ENCODE data around the gene OR1K1.
A peak's percentile ranks its signal among the peaks of the same experiment; 100 is the strongest.
"Not testable (repeated sequence)": the region's sequence is repeated elsewhere in the genome, so short reads cannot be mapped to it uniquely, and the experiment has no call there.

Gene OR1K1, protein sequence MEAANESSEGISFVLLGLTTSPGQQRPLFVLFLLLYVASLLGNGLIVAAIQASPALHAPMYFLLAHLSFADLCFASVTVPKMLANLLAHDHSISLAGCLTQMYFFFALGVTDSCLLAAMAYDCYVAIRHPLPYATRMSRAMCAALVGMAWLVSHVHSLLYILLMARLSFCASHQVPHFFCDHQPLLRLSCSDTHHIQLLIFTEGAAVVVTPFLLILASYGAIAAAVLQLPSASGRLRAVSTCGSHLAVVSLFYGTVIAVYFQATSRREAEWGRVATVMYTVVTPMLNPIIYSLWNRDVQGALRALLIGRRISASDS

DNA sequence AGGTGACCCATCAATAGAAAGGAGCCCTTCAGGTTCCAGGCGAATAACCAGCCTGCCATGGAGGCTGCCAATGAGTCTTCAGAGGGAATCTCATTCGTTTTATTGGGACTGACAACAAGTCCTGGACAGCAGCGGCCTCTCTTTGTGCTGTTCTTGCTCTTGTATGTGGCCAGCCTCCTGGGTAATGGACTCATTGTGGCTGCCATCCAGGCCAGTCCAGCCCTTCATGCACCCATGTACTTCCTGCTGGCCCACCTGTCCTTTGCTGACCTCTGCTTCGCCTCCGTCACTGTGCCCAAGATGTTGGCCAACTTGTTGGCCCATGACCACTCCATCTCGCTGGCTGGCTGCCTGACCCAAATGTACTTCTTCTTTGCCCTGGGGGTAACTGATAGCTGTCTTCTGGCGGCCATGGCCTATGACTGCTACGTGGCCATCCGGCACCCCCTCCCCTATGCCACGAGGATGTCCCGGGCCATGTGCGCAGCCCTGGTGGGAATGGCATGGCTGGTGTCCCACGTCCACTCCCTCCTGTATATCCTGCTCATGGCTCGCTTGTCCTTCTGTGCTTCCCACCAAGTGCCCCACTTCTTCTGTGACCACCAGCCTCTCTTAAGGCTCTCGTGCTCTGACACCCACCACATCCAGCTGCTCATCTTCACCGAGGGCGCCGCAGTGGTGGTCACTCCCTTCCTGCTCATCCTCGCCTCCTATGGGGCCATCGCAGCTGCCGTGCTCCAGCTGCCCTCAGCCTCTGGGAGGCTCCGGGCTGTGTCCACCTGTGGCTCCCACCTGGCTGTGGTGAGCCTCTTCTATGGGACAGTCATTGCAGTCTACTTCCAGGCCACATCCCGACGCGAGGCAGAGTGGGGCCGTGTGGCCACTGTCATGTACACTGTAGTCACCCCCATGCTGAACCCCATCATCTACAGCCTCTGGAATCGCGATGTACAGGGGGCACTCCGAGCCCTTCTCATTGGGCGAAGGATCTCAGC, at the start of gene OR1K1:
Gene OR1K1, plus strand, starts transcription at position 58 of the 995 bp plus-strand sequence. Its CDS starts 0 bp downstream, at position 58.
- no peak for DNase-seq (ENCODE audit: low read depth)

DNA sequence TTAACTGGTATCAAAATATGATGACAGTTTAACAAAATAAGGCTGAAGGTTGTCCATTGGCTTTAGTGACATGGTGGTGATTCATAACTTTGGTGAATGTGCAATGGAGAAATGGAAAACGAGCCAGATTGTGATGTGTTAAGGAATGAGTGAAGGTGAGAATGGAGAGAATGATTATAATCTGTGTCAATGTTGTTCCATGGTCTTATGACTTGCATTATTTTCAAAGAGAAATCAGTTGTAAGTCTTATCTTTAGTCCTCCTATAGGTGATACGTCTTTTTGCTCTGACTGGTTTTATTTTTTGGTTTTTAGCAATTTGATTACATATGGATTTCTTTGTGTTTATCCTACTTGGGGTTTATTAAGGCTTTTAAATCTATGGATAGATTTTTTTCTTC, 45.1 kb upstream of the OR1K1 start:
- DNase-seq (ENCODE audit: low read depth) = no peak

DNA sequence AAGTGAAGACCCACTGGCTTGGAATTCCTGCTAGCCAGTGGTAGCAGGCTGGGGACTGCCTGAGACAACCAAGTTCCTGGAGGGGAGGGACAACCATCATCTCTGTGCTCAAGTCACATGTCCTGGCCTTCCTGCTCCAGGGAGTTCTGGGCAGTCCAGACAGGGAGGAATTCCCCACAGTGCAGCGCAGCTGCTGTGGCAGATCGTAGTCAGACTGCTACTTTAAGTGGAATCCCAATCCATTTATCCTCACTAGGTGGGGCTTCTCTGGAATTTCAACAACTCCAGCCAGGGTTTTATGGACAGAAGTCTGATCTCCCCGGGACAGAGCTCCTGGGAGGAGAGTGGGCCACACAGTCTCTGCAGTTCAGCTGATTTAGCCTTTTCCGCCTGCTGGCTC, 32.1 kb upstream of the OR1K1 start:
- DNase-seq (ENCODE audit: low read depth) = no peak

DNA sequence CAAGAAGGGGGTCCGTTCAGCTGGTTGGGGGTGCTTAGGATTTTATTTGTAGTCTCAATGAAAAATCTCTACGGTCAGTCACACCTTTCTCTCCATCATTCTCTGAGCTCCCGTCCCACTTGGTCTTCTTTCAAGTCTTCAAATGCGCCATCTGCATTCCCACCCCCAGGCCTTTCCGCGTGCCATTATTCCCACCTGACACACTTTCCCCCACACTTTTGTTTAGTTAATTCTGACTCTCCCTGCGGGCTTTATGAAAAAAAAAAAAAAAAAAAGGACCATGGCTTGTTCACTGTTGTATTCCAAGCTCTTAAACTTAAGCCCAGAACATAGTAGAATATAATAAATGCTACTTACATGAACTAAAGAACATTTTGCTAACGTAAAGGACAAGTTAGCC, 22.9 kb upstream of the OR1K1 start:
- no peak for DNase-seq (ENCODE audit: low read depth)

DNA sequence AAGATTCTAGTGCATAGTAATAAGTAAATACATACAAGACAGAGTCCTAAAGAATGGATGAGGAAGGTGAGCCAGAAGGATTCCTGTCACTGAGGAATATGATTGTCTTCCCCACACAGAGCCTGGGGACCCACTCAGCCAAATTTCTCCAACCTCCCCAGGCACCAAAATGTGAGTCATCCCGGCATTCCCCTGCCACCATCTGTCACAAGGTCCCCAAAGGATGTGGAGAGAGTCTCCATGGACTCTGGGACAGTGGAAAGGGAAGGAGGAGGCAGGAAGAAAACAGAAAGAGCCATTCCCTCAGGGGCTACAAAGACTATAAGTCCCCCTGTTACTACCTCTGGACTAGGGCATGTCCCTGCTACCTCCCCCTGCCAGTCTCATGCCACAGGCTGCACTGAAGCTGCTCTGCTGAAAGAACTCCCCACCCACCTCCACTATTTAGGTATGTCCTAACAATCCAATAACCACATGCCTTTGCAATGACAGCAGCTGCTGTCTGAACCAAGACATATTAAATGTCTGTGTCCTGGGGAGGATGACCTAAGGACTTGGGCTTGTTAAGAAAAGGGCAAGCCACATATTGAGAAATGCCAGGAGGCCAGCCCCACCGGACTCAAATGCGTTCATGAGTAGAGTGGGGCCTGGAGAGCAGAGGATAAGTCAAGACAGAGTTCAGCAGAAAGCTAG, 21.8 kb upstream of the OR1K1 start:
- DNase-seq (ENCODE audit: low read depth) = no peak

DNA sequence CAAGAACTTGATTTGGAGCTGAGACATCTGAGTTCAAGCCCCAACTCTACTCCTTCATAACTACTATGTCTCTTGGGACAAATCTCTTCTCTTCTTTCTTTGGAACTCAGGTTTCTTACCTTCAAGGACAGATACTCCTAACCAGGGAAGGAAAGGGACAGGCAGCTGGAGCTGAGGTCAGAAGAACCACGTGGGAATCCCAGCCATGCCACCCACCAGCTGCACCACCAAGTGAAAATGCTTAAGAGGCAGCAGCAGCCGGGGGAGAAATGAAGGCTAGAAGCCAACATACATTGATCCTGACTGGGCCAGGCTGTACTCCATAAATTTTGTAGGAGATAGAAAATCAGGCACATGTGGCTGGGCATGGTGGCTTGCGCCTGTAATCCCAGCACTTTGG, 20.7 kb upstream of the OR1K1 start:
- no peak for DNase-seq (ENCODE audit: low read depth)

DNA sequence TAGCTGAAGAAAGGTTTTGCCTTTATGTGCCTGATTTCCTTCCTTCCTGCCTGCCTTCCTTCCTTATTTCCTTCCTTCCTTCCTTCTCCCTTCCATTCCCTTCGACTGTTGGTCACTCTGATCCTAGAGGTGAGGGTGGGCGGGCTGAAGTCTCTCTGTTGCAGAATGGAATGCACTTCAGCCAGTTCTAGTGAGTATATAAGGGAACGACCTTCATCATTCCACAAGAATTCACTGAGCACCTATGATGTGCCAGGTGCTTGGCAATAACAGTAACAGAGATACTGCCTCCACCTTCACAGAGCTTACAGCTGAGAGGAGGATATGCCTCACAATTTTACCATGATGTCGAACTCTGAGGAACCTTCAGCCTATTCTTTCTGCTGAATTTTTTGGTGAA, 19.9 kb upstream of the OR1K1 start:
- DNase-seq (ENCODE audit: low read depth) = no peak

DNA sequence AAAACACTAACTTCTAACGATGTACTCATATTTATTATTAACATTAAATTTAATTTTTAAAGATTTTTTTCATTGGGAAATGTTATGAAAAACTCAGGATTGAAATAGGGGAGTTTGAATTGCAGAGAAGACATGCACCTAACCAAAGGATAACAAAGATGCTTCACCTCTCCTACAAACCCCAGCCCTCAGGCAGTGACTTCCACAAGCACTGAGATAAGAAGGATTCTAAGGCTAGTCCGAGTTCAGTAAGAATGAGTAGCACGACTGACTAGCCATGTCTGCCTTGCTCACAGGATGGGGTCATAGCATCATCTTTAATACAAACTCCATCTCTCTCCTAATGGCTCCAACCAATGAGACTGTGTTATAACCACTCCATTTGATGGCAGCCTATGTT, 18.3 kb upstream of the OR1K1 start:
- no peak for DNase-seq (ENCODE audit: low read depth)

DNA sequence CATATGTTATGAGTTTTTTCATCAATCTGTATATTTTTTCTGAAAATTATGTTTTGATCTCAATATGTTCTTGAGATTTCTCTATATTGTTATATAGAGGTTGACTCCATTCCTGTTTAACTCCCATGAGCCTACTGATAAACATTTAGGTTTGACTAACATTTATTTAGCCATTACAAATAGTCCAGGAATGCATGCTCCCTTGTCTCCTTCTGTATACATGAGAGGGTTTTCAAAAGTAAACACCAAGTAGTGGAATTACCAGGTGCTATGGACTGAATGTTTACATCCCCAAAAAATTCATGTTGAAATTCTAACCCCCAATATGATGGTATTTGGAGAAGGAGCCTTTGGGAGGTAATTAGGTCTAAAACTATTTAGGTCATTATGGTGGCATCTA, 14.7 kb upstream of the OR1K1 start:
- DNase-seq (ENCODE audit: low read depth) = no peak

DNA sequence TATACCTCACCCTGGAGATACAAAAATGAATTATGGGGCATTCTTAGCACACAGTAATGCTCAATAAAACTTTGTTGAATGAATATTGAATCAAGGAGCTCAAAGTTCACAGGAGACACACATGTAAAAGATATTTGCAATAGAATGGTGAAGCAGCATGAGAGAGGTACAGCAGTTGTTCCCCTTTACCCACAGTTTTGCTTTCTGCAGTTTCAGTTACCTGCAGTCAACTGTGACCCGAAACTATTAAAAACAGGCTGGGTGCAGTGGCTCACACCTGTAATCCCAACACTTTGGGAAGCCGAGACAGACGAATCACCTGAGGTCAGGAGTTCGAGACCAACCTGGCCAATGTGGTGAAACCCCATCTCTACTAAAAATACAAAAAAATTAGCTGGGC, 13.6 kb upstream of the OR1K1 start:
- DNase-seq (ENCODE audit: low read depth) = no peak

DNA sequence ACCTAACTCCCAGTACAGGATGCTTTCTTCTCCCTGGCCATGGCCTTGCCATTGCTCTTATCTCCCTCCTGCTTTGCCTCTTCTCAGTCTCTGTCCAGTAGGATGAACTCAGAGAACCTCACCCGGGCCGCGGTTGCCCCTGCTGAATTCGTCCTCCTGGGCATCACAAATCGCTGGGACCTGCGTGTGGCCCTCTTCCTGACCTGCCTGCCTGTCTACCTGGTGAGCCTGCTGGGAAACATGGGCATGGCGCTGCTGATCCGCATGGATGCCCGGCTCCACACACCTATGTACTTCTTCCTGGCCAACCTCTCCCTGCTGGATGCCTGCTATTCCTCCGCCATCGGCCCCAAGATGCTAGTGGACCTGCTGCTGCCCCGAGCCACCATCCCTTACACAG, 11.1 kb upstream of the OR1K1 start, which contains the start of gene OR5C1:
Gene OR5C1, plus strand, starts transcription at position 103 of the 400 bp plus-strand sequence. Its CDS starts 0 bp downstream, at position 103.
- no peak for DNase-seq (ENCODE audit: low read depth)

DNA sequence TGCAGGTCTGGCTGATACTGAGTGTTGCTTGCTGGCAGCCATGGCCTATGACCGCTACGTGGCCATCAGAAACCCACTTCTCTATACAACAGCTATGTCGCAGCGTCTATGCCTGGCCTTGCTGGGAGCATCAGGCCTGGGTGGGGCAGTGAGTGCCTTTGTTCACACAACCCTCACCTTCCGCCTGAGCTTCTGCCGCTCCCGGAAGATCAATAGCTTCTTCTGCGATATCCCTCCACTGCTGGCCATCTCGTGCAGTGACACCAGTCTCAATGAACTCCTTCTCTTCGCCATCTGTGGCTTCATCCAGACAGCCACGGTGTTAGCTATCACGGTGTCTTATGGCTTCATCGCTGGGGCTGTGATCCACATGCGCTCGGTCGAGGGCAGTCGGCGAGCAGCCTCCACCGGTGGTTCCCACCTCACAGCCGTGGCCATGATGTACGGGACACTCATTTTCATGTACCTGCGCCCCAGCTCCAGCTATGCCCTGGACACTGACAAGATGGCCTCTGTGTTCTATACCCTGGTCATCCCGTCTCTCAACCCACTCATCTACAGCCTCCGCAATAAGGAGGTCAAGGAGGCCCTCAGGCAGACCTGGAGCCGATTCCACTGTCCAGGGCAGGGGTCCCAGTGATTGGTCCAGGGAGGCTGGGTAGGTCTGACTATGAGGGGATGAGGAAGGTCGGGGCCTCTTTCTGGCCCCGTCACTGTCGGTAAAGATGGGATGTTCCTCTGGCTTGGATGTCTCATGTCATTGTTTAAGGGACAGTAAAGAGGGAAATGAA, 10.5 kb upstream of the OR1K1 start:
- DNase-seq (ENCODE audit: low read depth) = no peak

DNA sequence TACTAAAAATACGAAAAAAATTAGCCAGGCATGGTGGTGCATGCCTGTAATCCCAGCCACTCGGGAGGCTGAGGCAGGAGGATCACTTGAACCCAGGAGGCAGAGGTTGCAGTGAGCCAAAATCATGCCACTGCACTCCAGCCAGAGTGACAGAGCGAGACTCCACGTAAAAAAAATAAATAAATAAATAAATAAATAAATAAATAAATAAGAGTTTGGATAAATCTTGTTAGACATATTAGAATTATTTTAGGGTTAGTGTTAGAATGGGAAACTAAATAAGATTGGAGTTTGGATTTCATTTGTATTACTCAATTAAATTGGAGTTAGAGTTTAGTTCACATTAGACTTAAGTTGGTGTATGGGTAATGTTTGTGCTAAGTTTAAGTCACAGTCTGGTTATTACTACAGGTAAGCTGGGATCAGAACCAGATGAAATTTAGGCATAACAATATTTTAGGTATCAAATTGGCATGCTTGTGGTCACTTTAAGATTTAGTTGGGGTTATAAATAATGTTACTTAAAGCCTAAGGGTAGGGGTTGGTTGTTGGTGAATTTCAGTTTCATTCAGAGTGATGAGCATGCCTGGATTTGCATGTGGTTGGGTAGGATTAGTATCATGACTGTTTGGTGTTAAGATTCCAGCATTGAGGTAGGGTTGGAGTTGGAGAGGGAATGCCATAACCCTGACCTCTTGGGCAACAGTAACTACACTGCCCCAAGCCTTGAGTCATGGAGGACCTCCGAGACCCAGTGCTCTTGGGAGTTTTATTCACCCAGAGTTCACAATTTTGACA, 7.9 kb upstream of the OR1K1 start:
- DNase-seq (ENCODE audit: low read depth) = no peak

DNA sequence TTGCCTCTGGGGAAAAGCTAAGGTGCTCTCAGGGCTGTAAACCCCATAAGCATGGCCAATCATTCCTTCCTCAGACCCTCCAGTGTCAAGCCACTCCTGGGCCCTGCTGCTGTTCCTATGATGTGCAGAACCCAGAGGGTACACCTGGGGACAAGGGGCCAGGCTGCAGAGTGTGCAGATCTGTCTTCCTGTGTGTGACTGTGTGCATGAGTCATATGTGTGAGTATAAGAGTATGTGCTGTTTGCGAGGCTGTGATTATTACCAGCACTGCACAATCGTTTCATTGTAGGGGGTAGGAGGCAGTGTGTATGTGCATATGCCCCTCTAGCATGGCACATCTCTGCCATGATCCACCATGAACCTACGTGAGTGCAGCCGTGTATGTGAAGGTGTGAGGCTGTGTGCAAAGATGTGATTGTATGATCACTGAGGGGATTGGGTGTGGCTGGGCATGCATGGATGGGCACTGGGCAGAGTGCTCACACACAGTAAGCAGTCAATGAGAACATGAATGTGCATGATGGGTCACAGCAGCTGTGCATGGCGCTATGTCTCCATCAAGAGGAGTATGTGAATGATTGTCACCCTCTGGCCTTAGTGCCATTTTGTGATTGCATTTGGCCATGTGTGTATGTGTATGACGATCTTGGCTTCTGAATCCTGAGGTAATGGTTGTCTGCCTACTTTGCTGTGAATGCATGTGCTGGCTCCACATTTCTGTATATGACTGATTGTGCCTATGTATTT, 2.4 kb upstream of the OR1K1 start:
- no peak for DNase-seq (ENCODE audit: low read depth)

DNA sequence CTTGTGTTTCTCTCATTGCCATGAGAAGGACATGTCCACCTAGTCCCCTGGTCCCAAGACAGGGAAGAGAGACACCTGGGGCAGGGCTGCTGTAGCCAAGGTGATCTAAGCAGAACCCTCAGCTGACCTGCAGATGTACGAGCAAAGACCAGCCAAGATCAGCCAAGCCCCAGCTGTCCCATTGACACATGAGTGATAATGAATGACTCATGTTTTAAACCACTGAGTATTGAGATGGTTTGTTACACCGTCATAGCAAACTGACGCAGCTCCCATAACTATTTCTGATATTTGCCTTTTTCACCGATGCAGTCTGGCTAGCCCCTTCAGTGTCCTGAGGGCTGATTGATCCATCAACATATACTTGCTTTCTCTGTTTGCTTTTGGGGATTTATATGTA, 6.7 kb downstream of the OR1K1 start:
- no peak for DNase-seq (ENCODE audit: low read depth)

DNA sequence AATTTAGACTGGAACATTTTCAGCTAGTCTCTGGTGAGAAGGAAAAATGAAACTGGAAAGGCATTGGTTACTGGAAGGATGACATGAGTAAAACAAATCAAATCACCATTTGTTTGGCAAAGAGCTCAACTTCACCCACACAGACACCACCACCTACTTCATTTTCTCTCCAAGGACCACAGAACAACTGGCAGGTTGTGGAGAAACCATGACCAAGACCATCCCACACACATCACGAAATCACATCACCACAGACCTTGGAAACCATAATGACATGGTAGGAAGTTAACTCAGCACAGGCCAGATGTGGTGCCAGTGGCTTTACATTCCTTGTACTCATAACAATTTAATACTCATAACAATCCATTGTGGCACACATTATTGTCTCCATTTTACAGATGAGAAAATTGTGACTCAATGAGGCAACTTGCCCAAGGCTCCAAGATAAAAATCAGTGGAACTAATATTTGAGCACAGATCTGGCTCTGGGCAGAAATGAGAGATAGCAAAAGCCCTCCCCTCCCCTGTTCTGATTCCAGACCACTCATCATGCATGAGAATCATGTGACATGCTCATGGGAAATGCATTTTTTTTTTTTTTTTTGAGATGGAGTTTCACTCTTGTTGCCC, 7.5 kb downstream of the OR1K1 start:
- DNase-seq (ENCODE audit: low read depth) = no peak

DNA sequence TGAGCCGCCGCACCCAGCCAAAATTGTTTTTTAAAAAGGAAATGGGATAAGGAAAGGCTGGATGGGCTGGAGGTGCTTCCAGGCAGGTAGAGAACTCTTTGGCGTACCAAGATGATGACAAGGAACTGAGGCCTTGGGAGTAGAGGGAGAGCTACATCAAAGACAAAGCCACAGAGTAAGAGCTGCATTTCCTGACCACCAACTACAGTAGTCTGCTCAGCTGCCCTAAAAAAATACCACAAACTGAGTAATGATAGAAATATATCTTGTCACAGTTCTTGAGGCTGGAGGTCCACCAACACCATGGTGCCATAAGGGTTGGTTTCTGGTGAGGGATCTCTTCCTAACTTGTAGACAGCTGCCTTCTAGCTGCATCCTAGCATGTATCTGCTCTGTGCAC, 8.2 kb downstream of the OR1K1 start:
- DNase-seq (ENCODE audit: low read depth) = no peak

DNA sequence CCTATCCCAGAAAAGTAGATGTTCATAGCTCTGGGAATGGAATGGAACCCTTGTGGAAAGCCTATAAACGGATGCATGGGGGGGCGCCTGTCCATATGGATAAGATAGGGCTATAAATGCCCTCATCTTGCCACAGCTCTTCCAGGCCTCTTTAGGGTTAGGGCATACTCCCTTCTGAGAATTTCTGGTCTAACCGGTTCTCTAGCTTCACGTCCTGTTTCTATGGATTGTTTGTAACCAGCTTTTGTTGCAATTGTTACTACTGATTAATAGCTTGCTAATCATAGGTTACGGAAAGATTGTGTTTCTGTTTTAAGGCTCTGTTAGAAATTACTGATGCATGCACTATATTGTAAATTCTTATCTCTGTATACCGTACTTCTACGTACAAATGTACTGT, 9.3 kb downstream of the OR1K1 start:
- not testable (repeated sequence) for DNase-seq (ENCODE audit: low read depth)

DNA sequence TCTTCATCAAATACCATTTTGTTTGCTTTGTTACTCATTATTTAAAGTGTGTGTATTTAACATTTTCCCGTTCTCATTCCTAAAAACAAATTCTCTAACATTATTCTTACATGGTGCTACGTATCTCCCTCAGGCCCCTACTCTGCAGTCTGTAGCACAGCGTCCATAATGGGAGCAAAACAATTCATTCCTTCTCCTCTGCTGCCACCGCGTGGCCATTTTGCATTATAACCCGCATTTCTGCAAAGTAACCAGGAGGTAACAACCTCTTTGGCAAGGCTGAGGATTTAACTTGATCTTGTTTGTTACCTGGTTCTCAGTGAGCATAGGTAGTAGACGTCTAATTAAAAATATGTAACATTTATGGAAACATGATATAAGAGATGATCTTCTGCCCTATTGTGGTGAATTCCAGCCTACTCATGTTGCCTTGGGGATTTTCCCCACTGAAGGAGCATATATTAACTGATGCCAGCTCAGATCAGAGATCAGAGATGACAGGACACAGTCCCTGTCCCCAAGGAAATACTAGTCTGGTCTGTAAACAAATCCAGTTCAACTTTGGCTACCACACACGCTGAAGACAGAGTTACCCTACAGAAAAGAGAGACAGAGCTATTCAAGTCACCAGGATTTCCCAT, 10.5 kb downstream of the OR1K1 start:
- DNase-seq (ENCODE audit: low read depth) = peak; percentile 72
